Measurements from ENCODE around the gene ANKRD66. TPM values are rescaled to one million over a fixed set of nuclear protein-coding genes. Genes with fewer than 3 reads are reported as not detected.

The ANKRD66 gene
- total and polyA plus RNA-seq, 12 donors, result not detected

- Histone ChIP-seq H3K36me3 (no peaks in the 10 kb centered on the region), H3K4me1 (peaks cover 0 to 26% (median 6%) of the 10 kb centered on the region in 9 donors), H3K4me3 (no peak overlapping the region), H3K27me3 (no peaks in the 10 kb centered on the region), H3K9me3 (no peaks in the 10 kb centered on the region), H3K27ac (no peak overlapping the region)
- TF ChIP-seq CTCF (IDR thresholded peaks at IDR 0.05), result no peak
- ATAC-seq (no peak), DNase-seq (no peak)
- WGBS, 2 donors, result 90 to 91% methylated on average over 5 of the region's 5 CpGs
- intact Hi-C loops (cut with DNase I), result no loop called here
Observed at GRCh38 chr6:46776070-46776712, 29.5 kb downstream of the ANKRD66 start.

- intact Hi-C loops (cut with DNase I), result no loop called here
- 77 to 83% methylated on average over 12 of the region's 12 CpGs for whole genome bisulfite sequencing, 2 donors
- no peak overlapping the region for H3K27ac ChIP-seq
- no peak for TF ChIP-seq CTCF (IDR thresholded peaks at IDR 0.05)
- DNase-seq, result no peak
- no peaks in the 10 kb centered on the region for H3K36me3 ChIP-seq
- H3K9me3 ChIP-seq, result no peaks in the 10 kb centered on the region
- H3K4me1 ChIP-seq, result peaks cover 0 to 12% (median 0%) of the 10 kb centered on the region in 9 donors
- ATAC-seq, result no peak
- H3K4me3 ChIP-seq, result no peak overlapping the region
- no peaks in the 10 kb centered on the region for H3K27me3 ChIP-seq
Observed at GRCh38 chr6:46777476-46778346, 31.0 kb downstream of the ANKRD66 start.

- no peaks in the 10 kb centered on the region for H3K9me3 ChIP-seq
- no peak for ATAC-seq
- no peaks in the 10 kb centered on the region for H3K27me3 ChIP-seq
- peak; percentile 43 to 81 (median 71) for TF ChIP-seq CTCF (IDR thresholded peaks at IDR 0.05)
- WGBS, 2 donors, result 33 to 38% methylated on average over 6 of the region's 6 CpGs
- DNase-seq, result peak in 1 of 2 donors; percentile 63
- H3K36me3 ChIP-seq, result no peaks in the 10 kb centered on the region
- no peak overlapping the region for H3K4me3 ChIP-seq
- H3K4me1 ChIP-seq, result no peaks in the 10 kb centered on the region
- intact Hi-C loops (cut with DNase I), result loop anchor here in 7 of 10 donors (5.0 to 10.0 kb wide), 7 partner anchors 69 to 687 kb away; no protein-coding TSS in a partner anchor
- H3K27ac ChIP-seq, result no peak overlapping the region
Observed at GRCh38 chr6:46781478-46782378, 35.0 kb downstream of the ANKRD66 start.

GRCh38 chr6:46784535-46784934 lies 37.8 kb downstream of the ANKRD66 start:
- 85 to 91% methylated on average over 1 of the region's 1 CpG for WGBS, 2 donors
- no peaks in the 10 kb centered on the region for H3K9me3 ChIP-seq
- no peaks in the 10 kb centered on the region for H3K4me1 ChIP-seq
- DNase-seq (no peak), ATAC-seq (no peak)
- no peak overlapping the region for H3K4me3 ChIP-seq
- no peak overlapping the region for H3K27ac ChIP-seq
- intact Hi-C loops (cut with DNase I), result loop anchor here in 7 of 10 donors (5.0 to 10.0 kb wide), 7 partner anchors 72 to 690 kb away; no protein-coding TSS in a partner anchor
- no peak for TF ChIP-seq CTCF (IDR thresholded peaks at IDR 0.05)
- no peaks in the 10 kb centered on the region for H3K27me3 ChIP-seq
- no peaks in the 10 kb centered on the region for H3K36me3 ChIP-seq

All from heart right ventricle (tissue), 16 donors.